ENCODE data around the gene IMMP2L. TPM values are rescaled to one million over a fixed set of nuclear protein-coding genes. Genes with fewer than 3 reads are reported as not detected.

IMMP2L gene
- total RNA-seq, 1 experiment from 2014 or later = 8.6 TPM

DNA sequence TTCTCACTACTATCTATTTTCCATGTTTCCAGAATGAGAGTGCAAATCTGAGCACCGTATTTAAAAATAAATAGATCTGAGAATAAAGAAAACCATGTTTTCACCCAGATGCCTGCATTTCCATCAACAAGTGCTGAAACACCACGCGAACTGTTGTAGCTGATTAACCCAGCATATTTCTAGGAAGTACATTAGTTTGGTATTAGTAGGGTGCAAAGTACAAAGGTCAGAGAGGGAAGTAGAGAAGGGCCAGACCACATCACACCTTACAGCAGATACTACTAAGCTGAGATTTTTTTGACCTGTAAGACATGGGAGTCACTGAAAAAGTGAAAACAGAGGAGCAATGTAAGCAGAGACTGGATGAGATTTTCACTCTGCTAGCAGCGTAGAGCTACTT is 181.3 kb downstream of the IMMP2L start:
- ChIA-PET CTCF (no interaction called here), POLR2A (ENCODE audit: unreplicated experiment) (no interaction called here)
- TF ChIP-seq EZH2phosphoT487 (IDR thresholded peaks at IDR 0.05; ENCODE audit: borderline replicate concordance, low read length) (no peak), EZH2 (IDR thresholded peaks at IDR 0.05; ENCODE audit: low read length, unreplicated experiment) (no peak)
- TF ChIP-seq, protein P1, sequence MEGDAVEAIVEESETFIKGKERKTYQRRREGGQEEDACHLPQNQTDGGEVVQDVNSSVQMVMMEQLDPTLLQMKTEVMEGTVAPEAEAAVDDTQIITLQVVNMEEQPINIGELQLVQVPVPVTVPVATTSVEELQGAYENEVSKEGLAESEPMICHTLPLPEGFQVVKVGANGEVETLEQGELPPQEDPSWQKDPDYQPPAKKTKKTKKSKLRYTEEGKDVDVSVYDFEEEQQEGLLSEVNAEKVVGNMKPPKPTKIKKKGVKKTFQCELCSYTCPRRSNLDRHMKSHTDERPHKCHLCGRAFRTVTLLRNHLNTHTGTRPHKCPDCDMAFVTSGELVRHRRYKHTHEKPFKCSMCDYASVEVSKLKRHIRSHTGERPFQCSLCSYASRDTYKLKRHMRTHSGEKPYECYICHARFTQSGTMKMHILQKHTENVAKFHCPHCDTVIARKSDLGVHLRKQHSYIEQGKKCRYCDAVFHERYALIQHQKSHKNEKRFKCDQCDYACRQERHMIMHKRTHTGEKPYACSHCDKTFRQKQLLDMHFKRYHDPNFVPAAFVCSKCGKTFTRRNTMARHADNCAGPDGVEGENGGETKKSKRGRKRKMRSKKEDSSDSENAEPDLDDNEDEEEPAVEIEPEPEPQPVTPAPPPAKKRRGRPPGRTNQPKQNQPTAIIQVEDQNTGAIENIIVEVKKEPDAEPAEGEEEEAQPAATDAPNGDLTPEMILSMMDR (conservative IDR thresholded peaks at IDR 0.05; ENCODE audit: low read depth, low read length) = no peak
- Histone ChIP-seq H3K4me2 (ENCODE audit: low read length) (no peak overlapping the region), H2AFZ (ENCODE audit: low read length) (no peak overlapping the region), H3K4me1 (ENCODE audit: insufficient read depth, low read length) (peaks cover 17% of the 10 kb centered on the region), H3K4me3 (ENCODE audit: low read length) (no peak overlapping the region), H4K20me1 (ENCODE audit: low read length) (no peaks in the 10 kb centered on the region), H3K9ac (ENCODE audit: low read length) (no peak overlapping the region), H3K36me3 (ENCODE audit: low read depth, low read length) (no peaks in the 10 kb centered on the region), H3K79me2 (ENCODE audit: low read length) (no peaks in the 10 kb centered on the region), H3F3A (ENCODE audit: low read length, unreplicated experiment) (no peaks in the 10 kb centered on the region), H3K9me2 (replicated peaks; ENCODE audit: low read length) (no peaks in the 10 kb centered on the region), H3K9me3 (ENCODE audit: low read length) (no peaks in the 10 kb centered on the region), H3K27ac (ENCODE audit: low read length) (no peak overlapping the region), H3K27me3 (ENCODE audit: low read length) (no peaks in the 10 kb centered on the region)
- ATAC-seq (no peak), DNase-seq (no peak)
- no TSS peak for BruUV-seq (replicated peaks)
- intact Hi-C loops (cut with micrococcal nuclease) = no loop called here

DNA sequence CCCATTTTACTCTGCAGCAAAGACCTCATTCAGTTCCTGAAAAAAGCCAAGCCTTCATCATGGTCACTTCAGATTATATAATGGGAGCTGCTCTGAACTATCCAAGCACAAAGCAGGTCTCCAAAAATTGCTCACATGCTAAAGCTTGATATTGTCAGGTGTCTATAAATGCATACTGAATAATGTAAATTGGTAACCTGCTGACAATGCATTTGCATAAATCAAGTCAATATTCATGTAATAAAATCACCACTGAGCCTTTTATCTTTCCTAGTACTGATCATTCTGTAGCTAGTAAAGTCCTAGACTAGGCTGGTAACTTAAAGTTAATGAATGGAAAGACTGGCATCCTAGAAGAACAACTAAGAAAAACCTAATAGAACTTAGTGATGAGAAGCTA is 188.3 kb downstream of the IMMP2L start:
- ATAC-seq (no peak), DNase-seq (no peak)
- no peak overlapping the region for H3K4me2 ChIP-seq (ENCODE audit: low read length)
- no peak overlapping the region for H3K27ac ChIP-seq (ENCODE audit: low read length)
- no TSS peak for BruUV-seq (replicated peaks)
- H3K9me2 ChIP-seq (replicated peaks; ENCODE audit: low read length) = no peaks in the 10 kb centered on the region
- H3K9ac ChIP-seq (ENCODE audit: low read length) = no peak overlapping the region
- TF ChIP-seq, protein P1 (conservative IDR thresholded peaks at IDR 0.05; ENCODE audit: low read depth, low read length) = no peak
- TF ChIP-seq EZH2 (IDR thresholded peaks at IDR 0.05; ENCODE audit: low read length, unreplicated experiment) = no peak
- TF ChIP-seq EZH2phosphoT487 (IDR thresholded peaks at IDR 0.05; ENCODE audit: borderline replicate concordance, low read length) = no peak
- no peaks in the 10 kb centered on the region for H3K4me1 ChIP-seq (ENCODE audit: insufficient read depth, low read length)
- H3F3A ChIP-seq (ENCODE audit: low read length, unreplicated experiment) = no peaks in the 10 kb centered on the region
- no peaks in the 10 kb centered on the region for H3K36me3 ChIP-seq (ENCODE audit: low read depth, low read length)
- H4K20me1 ChIP-seq (ENCODE audit: low read length) = no peaks in the 10 kb centered on the region
- H2AFZ ChIP-seq (ENCODE audit: low read length) = no peak overlapping the region
- H3K27me3 ChIP-seq (ENCODE audit: low read length) = no peaks in the 10 kb centered on the region
- no peaks in the 10 kb centered on the region for H3K9me3 ChIP-seq (ENCODE audit: low read length)
- CTCF ChIA-PET = no interaction called here
- POLR2A ChIA-PET (ENCODE audit: unreplicated experiment) = no interaction called here
- no peaks in the 10 kb centered on the region for H3K79me2 ChIP-seq (ENCODE audit: low read length)
- intact Hi-C loops (cut with micrococcal nuclease) = no loop called here
- no peak overlapping the region for H3K4me3 ChIP-seq (ENCODE audit: low read length)

DNA sequence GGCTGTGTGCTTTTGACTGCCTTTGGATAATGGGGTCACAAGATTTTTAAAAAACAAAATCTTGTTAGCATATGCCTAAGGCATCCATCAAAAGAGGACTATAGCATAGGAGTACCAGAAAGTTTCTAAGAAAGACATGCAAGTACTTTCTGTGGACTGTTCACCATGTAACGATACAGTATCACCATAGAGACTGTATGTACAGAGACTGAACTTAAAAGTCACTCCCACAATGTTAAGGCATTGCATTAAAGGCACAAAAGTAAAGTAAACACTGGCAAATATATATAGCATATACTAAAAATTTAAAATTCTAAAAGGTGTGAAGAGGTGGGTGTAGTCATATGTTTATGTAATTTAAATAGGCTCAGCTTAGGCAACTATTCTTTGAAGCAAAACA is 190.9 kb downstream of the IMMP2L start:
- no peaks in the 10 kb centered on the region for H4K20me1 ChIP-seq (ENCODE audit: low read length)
- H2AFZ ChIP-seq (ENCODE audit: low read length) = no peak overlapping the region
- no peaks in the 10 kb centered on the region for H3K4me1 ChIP-seq (ENCODE audit: insufficient read depth, low read length)
- no peak overlapping the region for H3K4me2 ChIP-seq (ENCODE audit: low read length)
- no peaks in the 10 kb centered on the region for H3K79me2 ChIP-seq (ENCODE audit: low read length)
- H3K4me3 ChIP-seq (ENCODE audit: low read length) = no peak overlapping the region
- POLR2A ChIA-PET (ENCODE audit: unreplicated experiment) = no interaction called here
- no peak overlapping the region for H3K27ac ChIP-seq (ENCODE audit: low read length)
- H3K36me3 ChIP-seq (ENCODE audit: low read depth, low read length) = no peaks in the 10 kb centered on the region
- no peaks in the 10 kb centered on the region for H3K9me2 ChIP-seq (replicated peaks; ENCODE audit: low read length)
- no peaks in the 10 kb centered on the region for H3K27me3 ChIP-seq (ENCODE audit: low read length)
- H3K9me3 ChIP-seq (ENCODE audit: low read length) = no peaks in the 10 kb centered on the region
- TF ChIP-seq EZH2phosphoT487 (IDR thresholded peaks at IDR 0.05; ENCODE audit: borderline replicate concordance, low read length) = no peak
- TF ChIP-seq, protein P1 (conservative IDR thresholded peaks at IDR 0.05; ENCODE audit: low read depth, low read length) = no peak
- DNase-seq (no peak), ATAC-seq (no peak)
- H3F3A ChIP-seq (ENCODE audit: low read length, unreplicated experiment) = no peaks in the 10 kb centered on the region
- intact Hi-C loops (cut with micrococcal nuclease) = no loop called here
- no TSS peak for BruUV-seq (replicated peaks)
- H3K9ac ChIP-seq (ENCODE audit: low read length) = no peak overlapping the region
- CTCF ChIA-PET = no interaction called here
